WI38 (cell line): ENCODE results near the gene CLSTN2.

Experiments
- H3K4me3 ChIP-seq: 2 replicates; pipeline ENCODE4 v1.5.1; 2011; ENCODE audit warnings: low read depth, mild to moderate bottlenecking, control low read depth, low read length
- CTCF ChIP-seq: IDR thresholded peaks from 2 replicates; pipeline ENCODE4 v1.5.1; 2012; ENCODE audit warnings: low read depth, mild to moderate bottlenecking, control low read depth, low read length

Gene CLSTN2

GRCh38 chr3:140244893-140245292 lies 309.9 kb downstream of the CLSTN2 start:
- no peak for TF ChIP-seq CTCF

GRCh38 chr3:140246578-140246977 lies 311.6 kb downstream of the CLSTN2 start:
- no peak for TF ChIP-seq CTCF
- H3K4me3 ChIP-seq, result no peak overlapping the region

More at GRCh38 chr3:140244893-140245292, 309.9 kb downstream of the CLSTN2 start:
- H3K4me3 ChIP-seq, result no peak overlapping the region

GRCh38 chr3:140247775-140248174 lies 312.8 kb downstream of the CLSTN2 start:
- no peak overlapping the region for H3K4me3 ChIP-seq
- TF ChIP-seq CTCF, result no peak

GRCh38 chr3:140249188-140249587 lies 314.2 kb downstream of the CLSTN2 start:
- no peak overlapping the region for H3K4me3 ChIP-seq
- no peak for TF ChIP-seq CTCF

GRCh38 chr3:140250010-140250855 lies 315.2 kb downstream of the CLSTN2 start:
- H3K4me3 ChIP-seq, result no peak overlapping the region
- no peak for TF ChIP-seq CTCF

- no peak overlapping the region for H3K4me3 ChIP-seq
- TF ChIP-seq CTCF, result no peak
Measured at GRCh38 chr3:140250945-140251344, 316.0 kb downstream of the CLSTN2 start.

- no peak for TF ChIP-seq CTCF
- H3K4me3 ChIP-seq, result no peak overlapping the region
Measured at GRCh38 chr3:140251678-140252077, 316.7 kb downstream of the CLSTN2 start.
